Liver (tissue), 9 donors: ENCODE measurements around the gene TRAF3IP3. TPM values are rescaled to one million over a fixed set of nuclear protein-coding genes. Genes with fewer than 3 reads are reported as not detected.

Experiments
- DNase-seq: peaks from one replicate; pipeline ENCODE4 v3.0.0-alpha.2; 2017; ENCODE audit warnings: low spot score
- H3K27ac ChIP-seq, 2 donors: one replicate each; pipeline ENCODE4 v1.7.0; 2013; ENCODE audit warnings: inconsistent platforms in 2 of 2, low read length in 2 of 2, control low read depth in 1 of 2, low read depth in 1 of 2, mild to moderate bottlenecking in 1 of 2
- H3K27me3 ChIP-seq, 4 donors: one replicate each; pipeline versions ENCODE4 v1.6.1 to v1.7.0; 2013; ENCODE audit warnings: low read length in 3 of 4, inconsistent platforms in 1 of 4, mild to moderate bottlenecking in 1 of 4, moderate library complexity in 1 of 4; ENCODE audit not compliant: control insufficient read depth in 4 of 4, insufficient read depth in 4 of 4
- H3K36me3 ChIP-seq, 4 donors: one replicate each; pipeline versions ENCODE4 v1.6.1 to v1.7.0; 2013; ENCODE audit warnings: low read length in 3 of 4, mild to moderate bottlenecking in 3 of 4, low read depth in 1 of 4, moderate library complexity in 1 of 4; ENCODE audit not compliant: control insufficient read depth in 4 of 4, insufficient read depth in 3 of 4
- H3K4me1 ChIP-seq, 4 donors: one replicate each; pipeline versions ENCODE4 v1.6.1 to v1.7.0; 2013; ENCODE audit warnings: low read length in 3 of 4, mild to moderate bottlenecking in 3 of 4, moderate library complexity in 1 of 4; ENCODE audit not compliant: control insufficient read depth in 4 of 4, insufficient read depth in 4 of 4
- H3K4me3 ChIP-seq, 3 donors: one replicate each; pipeline versions ENCODE4 v1.6.1 to v1.7.0; 2013; ENCODE audit warnings: low read length in 3 of 3, control low read depth in 1 of 3, low read depth in 1 of 3, mild to moderate bottlenecking in 1 of 3
- H3K9ac ChIP-seq, 2 donors: one replicate each; pipeline ENCODE4 v1.7.0; 2013; ENCODE audit warnings: low read length in 2 of 2, mild to moderate bottlenecking in 2 of 2, moderate library complexity in 2 of 2, control low read depth in 1 of 2, low read depth in 1 of 2
- H3K9me3 ChIP-seq, 4 donors: one replicate each; pipeline versions ENCODE4 v1.6.1 to v1.7.0; 2013; ENCODE audit warnings: low read length in 3 of 4; ENCODE audit not compliant: control insufficient read depth in 4 of 4
- EGR1 ChIP-seq, 2 donors: IDR thresholded peaks; 2 replicates each; pipeline ENCODE4 v1.6.1; 2016 to 2018; ENCODE audit warnings: antibody characterized with exemption in 2 of 2, low read depth in 2 of 2
- FOXA1 ChIP-seq: IDR thresholded peaks from 2 replicates; pipeline ENCODE4 v1.6.1; 2016; ENCODE audit warnings: antibody characterized with exemption
- FOXA2 ChIP-seq: IDR thresholded peaks from 2 replicates; pipeline ENCODE4 v1.6.1; 2016; ENCODE audit warnings: antibody characterized with exemption
- GABPA ChIP-seq, 2 donors: IDR thresholded peaks in 1 of 2; conservative IDR thresholded peaks in 1 of 2; 2 replicates each; pipeline ENCODE4 v1.6.1; 2016; ENCODE audit warnings: antibody characterized with exemption in 2 of 2, mild to moderate bottlenecking in 1 of 2, moderate library complexity in 1 of 2
- HNF4A ChIP-seq, 2 donors: conservative IDR thresholded peaks; 2 replicates each; pipeline ENCODE4 v1.6.1; 2016; ENCODE audit warnings: antibody characterized with exemption in 2 of 2, mild to moderate bottlenecking in 2 of 2
- HNF4G ChIP-seq: IDR thresholded peaks from 2 replicates; pipeline ENCODE4 v1.6.1; 2016; ENCODE audit warnings: antibody characterized with exemption
- JUND ChIP-seq, 2 donors: IDR thresholded peaks; 2 replicates each; pipeline ENCODE4 v1.6.1; 2016; ENCODE audit warnings: antibody characterized with exemption in 2 of 2
- NR2F2 ChIP-seq: IDR thresholded peaks from 2 replicates; pipeline ENCODE4 v1.6.1; 2016; ENCODE audit warnings: antibody characterized with exemption
- RAD21 ChIP-seq, 2 donors: IDR thresholded peaks; 2 replicates each; pipeline ENCODE4 v1.6.1; 2016; ENCODE audit warnings: antibody characterized with exemption in 2 of 2, mild to moderate bottlenecking in 2 of 2
- RXRA ChIP-seq, 2 donors: IDR thresholded peaks; 2 replicates each; pipeline ENCODE4 v1.6.1; 2017 to 2018; ENCODE audit warnings: antibody characterized with exemption in 2 of 2, mild to moderate bottlenecking in 1 of 2
- SP1 ChIP-seq: IDR thresholded peaks from 2 replicates; pipeline ENCODE4 v1.6.1; 2018; ENCODE audit warnings: antibody characterized with exemption, mild to moderate bottlenecking
- TAF1 ChIP-seq: conservative IDR thresholded peaks from 2 replicates; pipeline ENCODE4 v1.6.1; 2016; ENCODE audit warnings: antibody characterized with exemption, mild to moderate bottlenecking
- YY1 ChIP-seq: IDR thresholded peaks from 2 replicates; pipeline ENCODE4 v1.6.1; 2016; ENCODE audit warnings: antibody characterized with exemption, mild to moderate bottlenecking
- WGBS: extraction: QIAGEN DNeasy Blood & Tissue Kit; methylation state at CpG from one replicate; pipeline ENCODE4 v1.1.7; 2013; 5-methylcytosine and 5-hydroxymethylcytosine counted together
- polyA plus RNA-seq, 2 donors: library from polyadenylated mRNA; stranded (reverse) in 1 of 2; unstranded in 1 of 2; fragments of 200-250 nt in 1 of 2; fragments of >200 nt in 1 of 2; fragmentation: Nextera tagmentation in 1 of 2; extraction: Ambion mirVana in 1 of 2; gene quantifications; one replicate each; pipeline versions ENCODE4 v1.2.1 to v1.2.3, GENCODE V29; 2013 to 2015
- total RNA-seq, 2 donors: library from RNA; depleted of rRNA; stranded (reverse); fragments of >200 nt; gene quantifications; one replicate each; pipeline ENCODE4 v1.2.3, GENCODE V29; 2014
- TF ChIP-seq, protein P1 (sequence below): IDR thresholded peaks from 2 replicates; pipeline ENCODE4 v1.6.1; 2016; ENCODE audit warnings: antibody characterized with exemption
- TF ChIP-seq, protein P2 (sequence below): fragments of 150-350 bp; IDR thresholded peaks from 2 replicates; pipeline ENCODE4 v1.5.1; 2017; ENCODE audit warnings: improper control_type of control experiment, low read depth, low read length; ENCODE audit not compliant: missing input control
- TF ChIP-seq, protein P3 (sequence below): IDR thresholded peaks from 2 replicates; pipeline ENCODE4 v1.6.1; 2016; ENCODE audit warnings: antibody characterized with exemption
- TF ChIP-seq, protein P4 (sequence below): IDR thresholded peaks from 2 replicates; pipeline ENCODE4 v1.6.1; 2016; ENCODE audit warnings: antibody characterized with exemption
- TF ChIP-seq, protein P5 (sequence below): IDR thresholded peaks from 2 replicates; pipeline ENCODE4 v1.6.1; 2016; ENCODE audit warnings: antibody characterized with exemption, mild to moderate bottlenecking
- donor health status: healthy.
- donor health status: healthy.
- donor health status: healthy.
- donor health status: healthy.
- donor health status: healthy.

The TRAF3IP3 gene
- total and polyA plus RNA-seq, 4 donors: 0.87 to 3.4 (median 2.2) TPM

DNA sequence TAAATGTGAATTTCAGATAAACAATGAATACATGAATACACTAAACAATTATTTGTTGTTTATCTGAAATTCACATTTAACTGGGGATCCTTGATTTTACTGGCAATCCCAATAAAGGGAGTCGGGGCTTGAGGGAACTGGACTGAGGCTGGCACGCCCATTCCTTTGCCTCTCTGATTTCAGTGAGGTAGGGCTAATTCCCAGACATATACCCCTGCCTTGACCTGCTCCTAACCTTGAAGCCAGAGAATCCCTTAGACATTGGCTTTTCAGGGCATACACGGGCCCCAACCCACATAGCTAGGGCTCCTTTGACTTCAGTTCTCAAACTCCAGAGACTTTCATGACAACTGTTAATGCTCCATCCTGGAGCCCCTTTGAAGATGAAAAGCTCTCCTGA lies 61.1 kb downstream of the TRAF3IP3 start:
- Histone ChIP-seq H3K27ac (no peak overlapping the region), H3K9ac (no peak overlapping the region), H3K4me3 (no peak overlapping the region), H3K4me1 (no peaks in the 10 kb centered on the region), H3K36me3 (no peaks in the 10 kb centered on the region), H3K9me3 (no peaks in the 10 kb centered on the region), H3K27me3 (no peaks in the 10 kb centered on the region)
- TF ChIP-seq NR2F2 (no peak), GABPA (IDR thresholded peaks at IDR 0.05 in 1 of 2, conservative IDR thresholded peaks at IDR 0.05 in 1 of 2) (no peak), SP1 (no peak), FOXA1 (no peak), TAF1 (no peak), HNF4G (no peak), JUND (IDR thresholded peaks at IDR 0.05) (no peak), HNF4A (conservative IDR thresholded peaks at IDR 0.05) (no peak), YY1 (no peak), RXRA (IDR thresholded peaks at IDR 0.05) (no peak), RAD21 (IDR thresholded peaks at IDR 0.05) (no peak), EGR1 (IDR thresholded peaks at IDR 0.05; ENCODE audit: low read depth in 2 of 2) (no peak), FOXA2 (no peak)
- TF ChIP-seq, protein P1, sequence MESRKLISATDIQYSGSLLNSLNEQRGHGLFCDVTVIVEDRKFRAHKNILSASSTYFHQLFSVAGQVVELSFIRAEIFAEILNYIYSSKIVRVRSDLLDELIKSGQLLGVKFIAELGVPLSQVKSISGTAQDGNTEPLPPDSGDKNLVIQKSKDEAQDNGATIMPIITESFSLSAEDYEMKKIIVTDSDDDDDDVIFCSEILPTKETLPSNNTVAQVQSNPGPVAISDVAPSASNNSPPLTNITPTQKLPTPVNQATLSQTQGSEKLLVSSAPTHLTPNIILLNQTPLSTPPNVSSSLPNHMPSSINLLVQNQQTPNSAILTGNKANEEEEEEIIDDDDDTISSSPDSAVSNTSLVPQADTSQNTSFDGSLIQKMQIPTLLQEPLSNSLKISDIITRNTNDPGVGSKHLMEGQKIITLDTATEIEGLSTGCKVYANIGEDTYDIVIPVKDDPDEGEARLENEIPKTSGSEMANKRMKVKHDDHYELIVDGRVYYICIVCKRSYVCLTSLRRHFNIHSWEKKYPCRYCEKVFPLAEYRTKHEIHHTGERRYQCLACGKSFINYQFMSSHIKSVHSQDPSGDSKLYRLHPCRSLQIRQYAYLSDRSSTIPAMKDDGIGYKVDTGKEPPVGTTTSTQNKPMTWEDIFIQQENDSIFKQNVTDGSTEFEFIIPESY: no peak
- TF ChIP-seq, protein P2, sequence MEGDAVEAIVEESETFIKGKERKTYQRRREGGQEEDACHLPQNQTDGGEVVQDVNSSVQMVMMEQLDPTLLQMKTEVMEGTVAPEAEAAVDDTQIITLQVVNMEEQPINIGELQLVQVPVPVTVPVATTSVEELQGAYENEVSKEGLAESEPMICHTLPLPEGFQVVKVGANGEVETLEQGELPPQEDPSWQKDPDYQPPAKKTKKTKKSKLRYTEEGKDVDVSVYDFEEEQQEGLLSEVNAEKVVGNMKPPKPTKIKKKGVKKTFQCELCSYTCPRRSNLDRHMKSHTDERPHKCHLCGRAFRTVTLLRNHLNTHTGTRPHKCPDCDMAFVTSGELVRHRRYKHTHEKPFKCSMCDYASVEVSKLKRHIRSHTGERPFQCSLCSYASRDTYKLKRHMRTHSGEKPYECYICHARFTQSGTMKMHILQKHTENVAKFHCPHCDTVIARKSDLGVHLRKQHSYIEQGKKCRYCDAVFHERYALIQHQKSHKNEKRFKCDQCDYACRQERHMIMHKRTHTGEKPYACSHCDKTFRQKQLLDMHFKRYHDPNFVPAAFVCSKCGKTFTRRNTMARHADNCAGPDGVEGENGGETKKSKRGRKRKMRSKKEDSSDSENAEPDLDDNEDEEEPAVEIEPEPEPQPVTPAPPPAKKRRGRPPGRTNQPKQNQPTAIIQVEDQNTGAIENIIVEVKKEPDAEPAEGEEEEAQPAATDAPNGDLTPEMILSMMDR: no peak
- TF ChIP-seq, protein P3, sequence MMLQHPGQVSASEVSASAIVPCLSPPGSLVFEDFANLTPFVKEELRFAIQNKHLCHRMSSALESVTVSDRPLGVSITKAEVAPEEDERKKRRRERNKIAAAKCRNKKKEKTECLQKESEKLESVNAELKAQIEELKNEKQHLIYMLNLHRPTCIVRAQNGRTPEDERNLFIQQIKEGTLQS: no peak
- TF ChIP-seq, protein P4, sequence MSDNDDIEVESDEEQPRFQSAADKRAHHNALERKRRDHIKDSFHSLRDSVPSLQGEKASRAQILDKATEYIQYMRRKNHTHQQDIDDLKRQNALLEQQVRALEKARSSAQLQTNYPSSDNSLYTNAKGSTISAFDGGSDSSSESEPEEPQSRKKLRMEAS: no peak
- TF ChIP-seq, protein P5, sequence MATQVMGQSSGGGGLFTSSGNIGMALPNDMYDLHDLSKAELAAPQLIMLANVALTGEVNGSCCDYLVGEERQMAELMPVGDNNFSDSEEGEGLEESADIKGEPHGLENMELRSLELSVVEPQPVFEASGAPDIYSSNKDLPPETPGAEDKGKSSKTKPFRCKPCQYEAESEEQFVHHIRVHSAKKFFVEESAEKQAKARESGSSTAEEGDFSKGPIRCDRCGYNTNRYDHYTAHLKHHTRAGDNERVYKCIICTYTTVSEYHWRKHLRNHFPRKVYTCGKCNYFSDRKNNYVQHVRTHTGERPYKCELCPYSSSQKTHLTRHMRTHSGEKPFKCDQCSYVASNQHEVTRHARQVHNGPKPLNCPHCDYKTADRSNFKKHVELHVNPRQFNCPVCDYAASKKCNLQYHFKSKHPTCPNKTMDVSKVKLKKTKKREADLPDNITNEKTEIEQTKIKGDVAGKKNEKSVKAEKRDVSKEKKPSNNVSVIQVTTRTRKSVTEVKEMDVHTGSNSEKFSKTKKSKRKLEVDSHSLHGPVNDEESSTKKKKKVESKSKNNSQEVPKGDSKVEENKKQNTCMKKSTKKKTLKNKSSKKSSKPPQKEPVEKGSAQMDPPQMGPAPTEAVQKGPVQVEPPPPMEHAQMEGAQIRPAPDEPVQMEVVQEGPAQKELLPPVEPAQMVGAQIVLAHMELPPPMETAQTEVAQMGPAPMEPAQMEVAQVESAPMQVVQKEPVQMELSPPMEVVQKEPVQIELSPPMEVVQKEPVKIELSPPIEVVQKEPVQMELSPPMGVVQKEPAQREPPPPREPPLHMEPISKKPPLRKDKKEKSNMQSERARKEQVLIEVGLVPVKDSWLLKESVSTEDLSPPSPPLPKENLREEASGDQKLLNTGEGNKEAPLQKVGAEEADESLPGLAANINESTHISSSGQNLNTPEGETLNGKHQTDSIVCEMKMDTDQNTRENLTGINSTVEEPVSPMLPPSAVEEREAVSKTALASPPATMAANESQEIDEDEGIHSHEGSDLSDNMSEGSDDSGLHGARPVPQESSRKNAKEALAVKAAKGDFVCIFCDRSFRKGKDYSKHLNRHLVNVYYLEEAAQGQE: no peak
- no peak for DNase-seq
- WGBS: 65% methylated on average over 3 of the region's 3 CpGs

DNA sequence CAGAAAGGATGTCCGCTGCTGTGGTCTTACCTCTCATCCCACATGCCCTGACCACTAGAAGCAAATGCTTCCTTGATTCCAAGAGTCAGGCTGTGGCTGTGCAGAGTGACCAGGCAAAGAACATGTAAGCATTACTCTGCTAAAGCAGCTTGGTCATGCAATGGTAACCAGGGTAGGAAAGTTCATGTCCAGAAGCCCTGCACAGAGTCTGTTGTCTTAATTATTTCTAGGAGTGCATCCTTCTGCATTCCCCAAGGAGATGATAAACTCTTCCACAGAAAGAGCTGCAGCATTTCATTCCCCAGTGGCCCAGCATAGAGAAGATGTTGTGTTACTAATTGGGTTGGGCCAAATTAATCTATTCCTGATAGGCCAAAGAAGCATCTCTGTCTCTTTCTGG lies 61.8 kb downstream of the TRAF3IP3 start:
- TF ChIP-seq, protein P5: no peak
- no peak for TF ChIP-seq JUND (IDR thresholded peaks at IDR 0.05)
- no peak for TF ChIP-seq HNF4A (conservative IDR thresholded peaks at IDR 0.05)
- no peak for TF ChIP-seq EGR1 (IDR thresholded peaks at IDR 0.05; ENCODE audit: low read depth in 2 of 2)
- TF ChIP-seq HNF4G: no peak
- no peak for TF ChIP-seq RXRA (IDR thresholded peaks at IDR 0.05)
- TF ChIP-seq, protein P3: no peak
- TF ChIP-seq NR2F2: no peak
- no peak for TF ChIP-seq SP1
- Histone ChIP-seq H3K4me3 (no peak overlapping the region), H3K36me3 (no peaks in the 10 kb centered on the region), H3K27ac (no peak overlapping the region), H3K9ac (no peak overlapping the region), H3K4me1 (no peaks in the 10 kb centered on the region), H3K27me3 (no peaks in the 10 kb centered on the region), H3K9me3 (no peaks in the 10 kb centered on the region)
- 99% methylated on average over 1 of the region's 1 CpG for WGBS
- no peak for DNase-seq
